Large intestine (tissue), 3 donors: ENCODE measurements around the gene MON1A. TPM values are rescaled to one million over a fixed set of nuclear protein-coding genes. Genes with fewer than 3 reads are reported as not detected.
A peak's percentile ranks its signal among the peaks of the same experiment; 100 is the strongest.
"Not testable (repeated sequence)": the region's sequence is repeated elsewhere in the genome, so short reads cannot be mapped to it uniquely, and the experiment has no call there.

ENCODE experiments used
- DNase-seq, 2 donors: peaks; one replicate each; pipeline versions ENCODE4 v3.0.0 to v3.0.0-alpha.2; 2013
- H3K27ac ChIP-seq: one replicate; pipeline ENCODE4 v1.5.1; 2013; ENCODE audit warnings: low read length
- H3K27me3 ChIP-seq: 2 replicates; pipeline ENCODE4 v1.6.1; 2013; ENCODE audit warnings: low read length; ENCODE audit not compliant: control insufficient read depth, insufficient read depth
- H3K36me3 ChIP-seq: 2 replicates; pipeline ENCODE4 v1.6.1; 2013; ENCODE audit warnings: low read length; ENCODE audit not compliant: control insufficient read depth, insufficient read depth
- H3K4me1 ChIP-seq: one replicate; pipeline ENCODE4 v1.6.1; 2013; ENCODE audit warnings: low read length; ENCODE audit not compliant: control insufficient read depth, insufficient read depth
- H3K4me3 ChIP-seq: one replicate; pipeline ENCODE4 v1.5.1; 2013; ENCODE audit warnings: low read length
- H3K9me3 ChIP-seq: one replicate; pipeline ENCODE4 v1.6.1; 2013; ENCODE audit warnings: mild to moderate bottlenecking, low read depth, low read length, moderate library complexity; ENCODE audit not compliant: control insufficient read depth
- WGBS: methylation state at CpG from one replicate; pipeline ENCODE4 v1.1.5; 2013; ENCODE audit warnings: low lambda C conversion rate; ENCODE audit not compliant: insufficient coverage; 5-methylcytosine and 5-hydroxymethylcytosine counted together
- polyA plus RNA-seq: library from polyadenylated mRNA; unstranded; fragments of 120-200 nt; gene quantifications from one replicate; pipeline ENCODE4 v1.2.1, GENCODE V29; 2013

Gene MON1A
- polyA plus RNA-seq, 1 donor = 19.5 TPM

DNA sequence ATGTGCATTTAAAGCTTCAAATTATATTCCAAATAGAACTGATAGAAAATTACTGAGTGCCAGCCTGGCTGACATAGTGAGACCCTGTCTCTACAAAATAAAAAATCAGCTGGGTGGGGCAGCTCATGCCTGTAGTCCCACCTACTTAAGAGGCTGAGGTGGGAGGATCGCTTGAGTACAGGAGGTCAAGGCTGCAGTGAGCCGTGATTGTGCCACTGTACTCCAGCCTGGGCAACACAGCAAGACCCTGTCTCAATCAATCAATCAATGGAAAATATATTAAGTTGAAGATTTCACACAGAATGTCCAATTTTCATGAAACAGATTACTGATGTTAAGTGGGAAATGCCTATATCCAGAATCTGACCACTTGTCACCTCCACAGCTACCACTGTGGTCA lies 4.1 kb downstream of the MON1A start:
- H3K4me1 ChIP-seq = peaks cover 38% of the 10 kb centered on the region
- H3K4me3 ChIP-seq = no peak overlapping the region
- no peaks in the 10 kb centered on the region for H3K27me3 ChIP-seq
- H3K36me3 ChIP-seq = peaks cover 2% of the 10 kb centered on the region
- DNase-seq = no peak
- peak overlapping the region; percentile 83 for H3K27ac ChIP-seq
- no CpG with 5 or more reads among the region's 2 CpGs for WGBS
- no peaks in the 10 kb centered on the region for H3K9me3 ChIP-seq

DNA sequence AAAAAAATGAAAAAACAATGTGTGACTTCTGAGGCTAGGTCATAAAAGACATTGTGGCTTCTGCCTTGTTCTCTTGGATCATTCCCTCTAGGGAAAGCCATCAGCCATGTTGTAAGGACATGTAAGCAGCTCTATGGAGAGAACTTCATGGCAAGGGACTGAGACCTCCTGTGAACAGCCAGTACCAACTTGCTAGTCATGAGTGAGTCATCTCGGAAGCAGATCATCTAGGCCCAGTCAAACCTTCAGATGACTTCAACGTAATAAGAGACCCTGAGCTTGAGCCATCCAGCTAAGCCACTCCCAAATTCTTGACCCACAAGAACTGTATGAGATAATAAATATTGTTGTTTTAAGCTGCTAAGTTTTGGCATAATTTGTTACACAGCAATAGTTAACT lies 4.9 kb downstream of the MON1A start:
- Histone ChIP-seq H3K9me3 (no peaks in the 10 kb centered on the region), H3K36me3 (peaks cover 2% of the 10 kb centered on the region), H3K27me3 (no peaks in the 10 kb centered on the region), H3K4me1 (peaks cover 33% of the 10 kb centered on the region), H3K27ac (no peak overlapping the region), H3K4me3 (no peak overlapping the region)
- no CpG with 5 or more reads among the region's 2 CpGs for WGBS
- DNase-seq = no peak

DNA sequence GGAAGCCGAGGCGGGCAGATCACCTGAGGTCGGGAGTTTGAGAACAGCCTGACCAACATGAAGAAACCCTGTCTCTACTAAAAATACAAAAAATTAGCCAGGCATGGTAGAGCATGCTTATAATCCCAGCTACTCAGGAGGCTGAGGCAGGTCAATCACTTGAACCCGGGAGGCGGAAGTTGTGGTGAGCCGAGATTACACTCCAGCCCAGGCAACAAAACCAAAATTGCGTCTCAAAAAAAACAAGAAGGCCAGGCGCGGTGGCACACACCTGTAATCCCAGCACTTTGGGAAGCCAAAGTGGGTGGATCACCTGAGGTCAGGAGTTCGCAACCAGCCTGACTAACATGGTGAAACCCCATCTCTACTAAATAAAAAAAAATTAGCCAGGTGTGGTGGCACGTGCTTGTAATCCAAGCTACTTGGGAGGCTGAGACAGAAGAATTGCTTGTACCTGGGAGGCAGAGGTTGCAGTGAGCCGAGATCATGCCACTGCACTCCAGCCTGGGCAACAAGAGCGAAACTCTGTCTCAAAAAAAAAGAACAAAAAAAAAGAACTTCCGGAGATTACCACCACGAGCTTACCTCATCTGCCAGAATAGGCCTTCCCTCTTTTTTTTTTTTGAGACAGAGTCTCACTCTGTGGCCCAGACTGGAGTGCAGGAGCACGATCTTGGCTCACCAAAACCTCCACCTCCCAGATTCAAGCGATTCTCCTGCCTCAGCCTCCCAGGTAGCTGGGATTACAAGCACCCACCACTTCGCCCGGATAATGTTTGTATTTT lies 11.6 kb downstream of the MON1A start:
- not testable (repeated sequence) for H3K4me3 ChIP-seq, H3K27me3 ChIP-seq, H3K4me1 ChIP-seq, H3K9me3 ChIP-seq, H3K36me3 ChIP-seq, DNase-seq, H3K27ac ChIP-seq
- WGBS = 100% methylated on average over 1 of the region's 19 CpGs

DNA sequence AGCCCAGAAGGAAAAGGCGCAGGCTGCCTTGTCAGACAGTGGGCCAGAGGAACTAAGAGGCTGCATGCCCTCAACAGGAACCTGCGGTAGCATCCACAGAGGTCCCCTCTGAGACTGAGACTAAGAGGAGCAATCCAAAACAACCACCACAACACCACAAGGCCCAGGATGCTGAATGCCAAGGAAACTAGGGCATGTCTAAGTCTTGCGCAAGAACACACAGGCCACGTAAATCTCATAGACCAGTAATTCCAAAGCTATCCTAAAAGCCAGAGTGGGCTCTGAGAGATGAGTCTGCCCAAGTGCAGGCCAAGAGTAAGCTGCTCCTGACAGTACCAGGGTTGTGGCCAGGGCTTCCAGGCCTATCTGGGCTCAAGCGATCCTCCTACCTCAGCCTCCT lies 12.9 kb downstream of the MON1A start:
- Histone ChIP-seq H3K4me1 (peaks cover 6% of the 10 kb centered on the region), H3K27me3 (no peaks in the 10 kb centered on the region)
- WGBS = no CpG with 5 or more reads among the region's 5 CpGs

DNA sequence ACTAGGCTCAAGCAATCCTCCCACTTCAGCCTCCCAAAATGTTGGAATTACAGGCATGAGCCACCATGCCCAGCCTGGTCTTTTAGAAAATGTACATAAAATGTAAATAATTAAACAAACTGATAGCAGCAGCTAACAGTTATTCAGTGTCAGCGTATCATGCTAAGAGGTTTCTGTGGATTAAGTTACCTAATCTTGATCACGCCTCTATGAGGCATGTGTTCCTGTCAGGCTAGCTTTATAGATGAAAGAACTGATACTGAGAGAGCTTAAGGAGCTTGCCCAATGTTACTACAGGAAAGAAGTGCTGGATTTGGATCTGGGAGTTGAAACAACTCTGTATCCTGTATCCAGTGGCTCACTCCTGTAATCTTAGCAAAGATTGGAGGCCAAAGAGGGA lies 14.7 kb downstream of the MON1A start:
- 33% methylated on average over 1 of the region's 2 CpGs for WGBS
- Histone ChIP-seq H3K4me3 (no peak overlapping the region), H3K9me3 (no peaks in the 10 kb centered on the region), H3K27ac (peak overlapping the region; percentile 8), H3K36me3 (peaks cover 34% of the 10 kb centered on the region), H3K27me3 (no peaks in the 10 kb centered on the region), H3K4me1 (peaks cover 6% of the 10 kb centered on the region)
- DNase-seq = no peak

More for the DNA sequence above, 12.9 kb downstream of the MON1A start:
- no peaks in the 10 kb centered on the region for H3K9me3 ChIP-seq
- H3K36me3 ChIP-seq = peaks cover 18% of the 10 kb centered on the region
- no peak overlapping the region for H3K27ac ChIP-seq
- no peak overlapping the region for H3K4me3 ChIP-seq
- no peak for DNase-seq

GRCh38 chr3:49912881-49913281 lies 16.7 kb downstream of the MON1A start:
- H3K27ac ChIP-seq = no peak overlapping the region
- peaks cover 18% of the 10 kb centered on the region for H3K4me1 ChIP-seq
- WGBS = no CpG with 5 or more reads among the region's 4 CpGs
- H3K9me3 ChIP-seq = no peaks in the 10 kb centered on the region
- DNase-seq = peak in 1 of 2 donors; percentile 0
- peaks cover 48% of the 10 kb centered on the region for H3K36me3 ChIP-seq
- H3K4me3 ChIP-seq = no peak overlapping the region
- no peaks in the 10 kb centered on the region for H3K27me3 ChIP-seq

DNA sequence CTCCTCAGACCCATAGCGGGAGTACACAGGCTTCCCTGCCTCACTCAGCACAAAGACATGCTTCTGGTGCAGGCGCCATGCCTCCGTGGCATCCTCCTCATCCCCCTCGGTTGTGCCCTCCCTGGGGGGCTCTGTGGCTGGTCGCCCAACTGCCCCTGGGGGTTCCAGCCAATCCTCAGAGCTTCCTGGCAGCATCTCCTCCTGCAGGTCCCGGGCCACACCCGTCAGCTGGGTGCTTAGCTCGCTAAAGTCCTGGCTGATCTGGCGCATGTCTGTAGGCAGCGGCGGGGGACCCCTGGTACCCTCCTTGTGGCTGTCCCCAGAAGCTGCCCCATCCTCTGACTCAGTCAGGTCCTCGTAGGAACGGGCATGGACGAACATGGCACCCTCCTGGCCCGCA lies 18.0 kb downstream of the MON1A start:
- no CpG with 5 or more reads among the region's 15 CpGs for WGBS
- Histone ChIP-seq H3K27me3 (no peaks in the 10 kb centered on the region), H3K27ac (no peak overlapping the region), H3K4me1 (peaks cover 28% of the 10 kb centered on the region), H3K9me3 (no peaks in the 10 kb centered on the region), H3K4me3 (no peak overlapping the region), H3K36me3 (peaks cover 48% of the 10 kb centered on the region)
- peak in 1 of 2 donors; percentile 0 for DNase-seq

DNA sequence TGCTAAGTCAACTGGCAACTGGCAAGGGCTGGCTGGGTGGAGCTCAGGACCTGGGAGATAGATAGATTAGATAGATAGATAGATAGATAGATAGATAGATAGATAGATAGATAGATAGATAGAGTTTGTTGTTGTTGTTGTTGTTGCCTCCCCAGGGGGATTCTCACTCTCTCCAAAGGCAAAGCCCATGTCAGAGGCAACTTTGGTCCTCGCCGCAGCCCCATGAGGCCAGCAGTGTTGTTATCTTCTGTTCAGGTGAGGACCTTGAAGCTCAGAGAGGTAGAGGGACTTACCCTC lies 18.5 kb downstream of the MON1A start:
- peaks cover 32% of the 10 kb centered on the region for H3K4me1 ChIP-seq
- H3K27ac ChIP-seq = no peak overlapping the region
- peaks cover 48% of the 10 kb centered on the region for H3K36me3 ChIP-seq
- no peaks in the 10 kb centered on the region for H3K27me3 ChIP-seq
- WGBS = no CpG with 5 or more reads among the region's 2 CpGs
- no peak for DNase-seq
- no peak overlapping the region for H3K4me3 ChIP-seq
- H3K9me3 ChIP-seq = no peaks in the 10 kb centered on the region

GRCh38 chr3:49910409-49911123 lies 19.0 kb downstream of the MON1A start:
- Histone ChIP-seq H3K27ac (no peak overlapping the region), H3K9me3 (no peaks in the 10 kb centered on the region), H3K36me3 (peaks cover 46% of the 10 kb centered on the region), H3K4me3 (no peak overlapping the region), H3K27me3 (no peaks in the 10 kb centered on the region), H3K4me1 (peaks cover 38% of the 10 kb centered on the region)
- peak in 1 of 2 donors; percentile 0 for DNase-seq
- no CpG with 5 or more reads among the region's 48 CpGs for WGBS

- Histone ChIP-seq H3K9me3 (no peaks in the 10 kb centered on the region), H3K27ac (peak overlapping the region; percentile 3), H3K36me3 (peaks cover 46% of the 10 kb centered on the region), H3K4me3 (no peak overlapping the region), H3K4me1 (peaks cover 48% of the 10 kb centered on the region), H3K27me3 (no peaks in the 10 kb centered on the region)
- WGBS = no CpG with 5 or more reads among the region's 14 CpGs
- peak in 1 of 2 donors; percentile 46 for DNase-seq
Measured at GRCh38 chr3:49908373-49909199, 21.0 kb downstream of the MON1A start.
